Liver (tissue), 9 donors: Measurements from ENCODE around the gene UBE3B. TPM values are rescaled to one million over a fixed set of nuclear protein-coding genes. Genes with fewer than 3 reads are reported as not detected.

Source experiments
- DNase-seq: peaks from one replicate; pipeline ENCODE4 v3.0.0-alpha.2; 2017; ENCODE audit warnings: low spot score
- H3K27ac ChIP-seq, 2 donors: one replicate each; pipeline ENCODE4 v1.7.0; 2013; ENCODE audit warnings: inconsistent platforms in 2 of 2, low read length in 2 of 2, control low read depth in 1 of 2, low read depth in 1 of 2, mild to moderate bottlenecking in 1 of 2
- H3K27me3 ChIP-seq, 4 donors: one replicate each; pipeline versions ENCODE4 v1.6.1 to v1.7.0; 2013; ENCODE audit warnings: low read length in 3 of 4, inconsistent platforms in 1 of 4, mild to moderate bottlenecking in 1 of 4, moderate library complexity in 1 of 4; ENCODE audit not compliant: control insufficient read depth in 4 of 4, insufficient read depth in 4 of 4
- H3K36me3 ChIP-seq, 4 donors: one replicate each; pipeline versions ENCODE4 v1.6.1 to v1.7.0; 2013; ENCODE audit warnings: low read length in 3 of 4, mild to moderate bottlenecking in 3 of 4, low read depth in 1 of 4, moderate library complexity in 1 of 4; ENCODE audit not compliant: control insufficient read depth in 4 of 4, insufficient read depth in 3 of 4
- H3K4me1 ChIP-seq, 4 donors: one replicate each; pipeline versions ENCODE4 v1.6.1 to v1.7.0; 2013; ENCODE audit warnings: low read length in 3 of 4, mild to moderate bottlenecking in 3 of 4, moderate library complexity in 1 of 4; ENCODE audit not compliant: control insufficient read depth in 4 of 4, insufficient read depth in 4 of 4
- H3K4me3 ChIP-seq, 3 donors: one replicate each; pipeline versions ENCODE4 v1.6.1 to v1.7.0; 2013; ENCODE audit warnings: low read length in 3 of 3, control low read depth in 1 of 3, low read depth in 1 of 3, mild to moderate bottlenecking in 1 of 3
- H3K9ac ChIP-seq, 2 donors: one replicate each; pipeline ENCODE4 v1.7.0; 2013; ENCODE audit warnings: low read length in 2 of 2, mild to moderate bottlenecking in 2 of 2, moderate library complexity in 2 of 2, control low read depth in 1 of 2, low read depth in 1 of 2
- H3K9me3 ChIP-seq, 4 donors: one replicate each; pipeline versions ENCODE4 v1.6.1 to v1.7.0; 2013; ENCODE audit warnings: low read length in 3 of 4; ENCODE audit not compliant: control insufficient read depth in 4 of 4
- ATF3 ChIP-seq: IDR thresholded peaks from 2 replicates; pipeline ENCODE4 v1.6.1; 2016; ENCODE audit warnings: antibody characterized with exemption
- EGR1 ChIP-seq, 2 donors: IDR thresholded peaks; 2 replicates each; pipeline ENCODE4 v1.6.1; 2016 to 2018; ENCODE audit warnings: antibody characterized with exemption in 2 of 2, low read depth in 2 of 2
- FOXA2 ChIP-seq: IDR thresholded peaks from 2 replicates; pipeline ENCODE4 v1.6.1; 2016; ENCODE audit warnings: antibody characterized with exemption
- GABPA ChIP-seq, 2 donors: IDR thresholded peaks in 1 of 2; conservative IDR thresholded peaks in 1 of 2; 2 replicates each; pipeline ENCODE4 v1.6.1; 2016; ENCODE audit warnings: antibody characterized with exemption in 2 of 2, mild to moderate bottlenecking in 1 of 2, moderate library complexity in 1 of 2
- HNF4A ChIP-seq, 2 donors: conservative IDR thresholded peaks; 2 replicates each; pipeline ENCODE4 v1.6.1; 2016; ENCODE audit warnings: antibody characterized with exemption in 2 of 2, mild to moderate bottlenecking in 2 of 2
- HNF4G ChIP-seq: IDR thresholded peaks from 2 replicates; pipeline ENCODE4 v1.6.1; 2016; ENCODE audit warnings: antibody characterized with exemption
- MAX ChIP-seq: IDR thresholded peaks from 2 replicates; pipeline ENCODE4 v1.6.1; 2016; ENCODE audit warnings: antibody characterized with exemption
- NR2F2 ChIP-seq: IDR thresholded peaks from 2 replicates; pipeline ENCODE4 v1.6.1; 2016; ENCODE audit warnings: antibody characterized with exemption
- RAD21 ChIP-seq, 2 donors: IDR thresholded peaks; 2 replicates each; pipeline ENCODE4 v1.6.1; 2016; ENCODE audit warnings: antibody characterized with exemption in 2 of 2, mild to moderate bottlenecking in 2 of 2
- REST ChIP-seq: IDR thresholded peaks from 2 replicates; pipeline ENCODE4 v1.6.1; 2016; ENCODE audit warnings: antibody characterized with exemption, mild to moderate bottlenecking
- RXRA ChIP-seq, 2 donors: IDR thresholded peaks; 2 replicates each; pipeline ENCODE4 v1.6.1; 2017 to 2018; ENCODE audit warnings: antibody characterized with exemption in 2 of 2, mild to moderate bottlenecking in 1 of 2
- SP1 ChIP-seq: IDR thresholded peaks from 2 replicates; pipeline ENCODE4 v1.6.1; 2018; ENCODE audit warnings: antibody characterized with exemption, mild to moderate bottlenecking
- TAF1 ChIP-seq: conservative IDR thresholded peaks from 2 replicates; pipeline ENCODE4 v1.6.1; 2016; ENCODE audit warnings: antibody characterized with exemption, mild to moderate bottlenecking
- YY1 ChIP-seq: IDR thresholded peaks from 2 replicates; pipeline ENCODE4 v1.6.1; 2016; ENCODE audit warnings: antibody characterized with exemption, mild to moderate bottlenecking
- WGBS: extraction: QIAGEN DNeasy Blood & Tissue Kit; methylation state at CpG from one replicate; pipeline ENCODE4 v1.1.7; 2013; 5-methylcytosine and 5-hydroxymethylcytosine counted together
- polyA plus RNA-seq, 2 donors: library from polyadenylated mRNA; stranded (reverse) in 1 of 2; unstranded in 1 of 2; fragments of 200-250 nt in 1 of 2; fragments of >200 nt in 1 of 2; fragmentation: Nextera tagmentation in 1 of 2; extraction: Ambion mirVana in 1 of 2; gene quantifications; one replicate each; pipeline versions ENCODE4 v1.2.1 to v1.2.3, GENCODE V29; 2013 to 2015
- total RNA-seq, 2 donors: library from RNA; depleted of rRNA; stranded (reverse); fragments of >200 nt; gene quantifications; one replicate each; pipeline ENCODE4 v1.2.3, GENCODE V29; 2014
- TF ChIP-seq, protein P1 (sequence below): fragments of 150-350 bp; IDR thresholded peaks from 2 replicates; pipeline ENCODE4 v1.5.1; 2017; ENCODE audit warnings: improper control_type of control experiment, low read depth, low read length; ENCODE audit not compliant: missing input control
- TF ChIP-seq, protein P2 (sequence below): IDR thresholded peaks from 2 replicates; pipeline ENCODE4 v1.6.1; 2016; ENCODE audit warnings: antibody characterized with exemption
- donor health status: healthy.
- donor health status: healthy.
- donor health status: healthy.
- donor health status: healthy.
- donor health status: healthy.

UBE3B gene
- total and polyA plus RNA-seq, 4 donors, result 9.3 to 43.4 (median 24.1) TPM

DNA sequence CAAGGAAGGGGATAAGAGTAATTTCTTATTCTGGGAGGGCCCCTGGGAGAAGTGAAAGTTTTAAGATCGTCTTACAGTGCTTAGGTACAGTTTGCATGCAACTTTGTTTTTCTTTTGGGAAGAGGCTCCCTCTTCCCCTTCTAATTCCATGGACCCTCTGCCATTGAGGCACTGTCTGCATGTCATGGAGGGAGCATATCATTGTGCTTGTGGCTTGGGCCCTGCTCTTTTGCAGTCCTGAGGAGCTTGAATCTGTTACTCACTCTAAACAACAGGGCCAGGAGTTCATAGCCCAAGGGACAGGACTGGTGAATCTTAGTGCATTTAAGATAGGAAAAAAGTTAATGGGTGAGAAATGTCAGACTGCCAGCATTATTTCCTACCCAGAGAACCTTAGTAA lies 2.3 kb downstream of the UBE3B start:
- H3K27ac ChIP-seq, result no peak overlapping the region
- no peak for TF ChIP-seq ATF3
- TF ChIP-seq FOXA2, result no peak
- no peak for TF ChIP-seq TAF1
- no peak for TF ChIP-seq SP1
- no peak for TF ChIP-seq RAD21 (IDR thresholded peaks at IDR 0.05)
- no peak for TF ChIP-seq HNF4A (conservative IDR thresholded peaks at IDR 0.05)
- no peak for TF ChIP-seq HNF4G
- no peak for TF ChIP-seq GABPA (IDR thresholded peaks at IDR 0.05 in 1 of 2, conservative IDR thresholded peaks at IDR 0.05 in 1 of 2)
- no peak overlapping the region for H3K9ac ChIP-seq
- H3K4me1 ChIP-seq, result peaks cover 7 to 28% (median 27%) of the 10 kb centered on the region in 4 donors
- DNase-seq, result no peak
- no peaks in the 10 kb centered on the region for H3K9me3 ChIP-seq
- peaks cover 0 to 18% (median 9%) of the 10 kb centered on the region in 4 donors for H3K36me3 ChIP-seq
- no peak overlapping the region for H3K4me3 ChIP-seq
- no peaks in the 10 kb centered on the region for H3K27me3 ChIP-seq
- WGBS, result 75% methylated on average over 1 of the region's 1 CpG

DNA sequence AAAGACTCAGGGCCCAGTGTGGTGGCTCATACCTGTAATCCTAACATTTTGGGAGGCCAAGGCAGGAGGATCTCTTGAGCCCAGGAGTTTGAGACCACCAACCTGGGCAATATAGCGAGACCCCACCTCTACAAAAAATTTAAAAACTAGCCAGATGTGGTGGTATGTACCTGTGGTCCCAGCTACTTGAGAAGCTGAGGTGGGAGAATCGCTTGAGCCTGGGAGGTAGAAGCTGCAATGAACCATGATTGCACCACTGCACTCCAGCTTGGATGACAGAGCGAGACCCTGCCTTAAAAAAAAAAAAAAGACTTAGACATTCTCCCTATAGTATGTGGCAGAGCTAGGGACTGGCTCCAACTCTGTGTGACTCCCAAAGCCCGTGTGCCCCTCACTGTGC lies 2.9 kb downstream of the UBE3B start:
- no peak for DNase-seq
- H3K36me3 ChIP-seq, result peaks cover 0 to 24% (median 15%) of the 10 kb centered on the region in 4 donors
- no peaks in the 10 kb centered on the region for H3K27me3 ChIP-seq
- H3K27ac ChIP-seq, result no peak overlapping the region
- peaks cover 7 to 27% (median 26%) of the 10 kb centered on the region in 4 donors for H3K4me1 ChIP-seq
- no peaks in the 10 kb centered on the region for H3K9me3 ChIP-seq
- no peak overlapping the region for H3K4me3 ChIP-seq
- no peak overlapping the region for H3K9ac ChIP-seq
- WGBS, result 94% methylated on average over 4 of the region's 4 CpGs
- TF ChIP-seq, protein P1, sequence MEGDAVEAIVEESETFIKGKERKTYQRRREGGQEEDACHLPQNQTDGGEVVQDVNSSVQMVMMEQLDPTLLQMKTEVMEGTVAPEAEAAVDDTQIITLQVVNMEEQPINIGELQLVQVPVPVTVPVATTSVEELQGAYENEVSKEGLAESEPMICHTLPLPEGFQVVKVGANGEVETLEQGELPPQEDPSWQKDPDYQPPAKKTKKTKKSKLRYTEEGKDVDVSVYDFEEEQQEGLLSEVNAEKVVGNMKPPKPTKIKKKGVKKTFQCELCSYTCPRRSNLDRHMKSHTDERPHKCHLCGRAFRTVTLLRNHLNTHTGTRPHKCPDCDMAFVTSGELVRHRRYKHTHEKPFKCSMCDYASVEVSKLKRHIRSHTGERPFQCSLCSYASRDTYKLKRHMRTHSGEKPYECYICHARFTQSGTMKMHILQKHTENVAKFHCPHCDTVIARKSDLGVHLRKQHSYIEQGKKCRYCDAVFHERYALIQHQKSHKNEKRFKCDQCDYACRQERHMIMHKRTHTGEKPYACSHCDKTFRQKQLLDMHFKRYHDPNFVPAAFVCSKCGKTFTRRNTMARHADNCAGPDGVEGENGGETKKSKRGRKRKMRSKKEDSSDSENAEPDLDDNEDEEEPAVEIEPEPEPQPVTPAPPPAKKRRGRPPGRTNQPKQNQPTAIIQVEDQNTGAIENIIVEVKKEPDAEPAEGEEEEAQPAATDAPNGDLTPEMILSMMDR, result no peak
- TF ChIP-seq YY1 (no peak), RAD21 (IDR thresholded peaks at IDR 0.05) (no peak), FOXA2 (no peak), SP1 (no peak), MAX (no peak), ATF3 (no peak), EGR1 (IDR thresholded peaks at IDR 0.05; ENCODE audit: low read depth in 2 of 2) (no peak), TAF1 (no peak), HNF4A (conservative IDR thresholded peaks at IDR 0.05) (no peak)

DNA sequence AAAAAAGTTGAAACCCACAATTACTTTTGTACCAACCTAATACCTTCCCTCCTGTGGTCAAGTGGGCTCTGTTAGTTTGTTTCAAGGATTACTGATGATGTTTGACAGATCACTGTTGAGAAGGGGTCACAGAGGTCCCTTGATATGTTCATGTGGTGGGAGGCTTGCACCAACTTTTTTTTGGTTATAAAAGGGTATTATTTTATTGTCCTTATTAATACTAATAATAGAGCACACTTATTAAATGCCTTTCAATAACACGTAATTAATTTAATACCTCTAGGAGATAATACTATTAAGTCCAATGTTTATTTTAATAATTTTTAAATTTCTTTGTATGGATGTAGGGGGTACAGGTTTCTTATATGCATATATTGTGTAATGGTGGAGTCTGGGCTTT lies 4.4 kb downstream of the UBE3B start:
- DNase-seq, result no peak
- Histone ChIP-seq H3K4me3 (no peak overlapping the region), H3K27me3 (no peaks in the 10 kb centered on the region), H3K9me3 (no peaks in the 10 kb centered on the region), H3K36me3 (peaks cover 4 to 39% (median 30%) of the 10 kb centered on the region in 4 donors), H3K27ac (no peak overlapping the region), H3K4me1 (peaks cover 5 to 16% (median 13%) of the 10 kb centered on the region in 4 donors), H3K9ac (no peak overlapping the region)
- WGBS, result 93% methylated on average over 1 of the region's 1 CpG
- TF ChIP-seq SP1, result no peak
- TF ChIP-seq HNF4G, result no peak
- no peak for TF ChIP-seq YY1
- TF ChIP-seq, protein P1, result no peak
- no peak for TF ChIP-seq RXRA (IDR thresholded peaks at IDR 0.05)
- TF ChIP-seq RAD21 (IDR thresholded peaks at IDR 0.05), result no peak
- no peak for TF ChIP-seq TAF1
- TF ChIP-seq REST, result no peak
- TF ChIP-seq, protein P2, sequence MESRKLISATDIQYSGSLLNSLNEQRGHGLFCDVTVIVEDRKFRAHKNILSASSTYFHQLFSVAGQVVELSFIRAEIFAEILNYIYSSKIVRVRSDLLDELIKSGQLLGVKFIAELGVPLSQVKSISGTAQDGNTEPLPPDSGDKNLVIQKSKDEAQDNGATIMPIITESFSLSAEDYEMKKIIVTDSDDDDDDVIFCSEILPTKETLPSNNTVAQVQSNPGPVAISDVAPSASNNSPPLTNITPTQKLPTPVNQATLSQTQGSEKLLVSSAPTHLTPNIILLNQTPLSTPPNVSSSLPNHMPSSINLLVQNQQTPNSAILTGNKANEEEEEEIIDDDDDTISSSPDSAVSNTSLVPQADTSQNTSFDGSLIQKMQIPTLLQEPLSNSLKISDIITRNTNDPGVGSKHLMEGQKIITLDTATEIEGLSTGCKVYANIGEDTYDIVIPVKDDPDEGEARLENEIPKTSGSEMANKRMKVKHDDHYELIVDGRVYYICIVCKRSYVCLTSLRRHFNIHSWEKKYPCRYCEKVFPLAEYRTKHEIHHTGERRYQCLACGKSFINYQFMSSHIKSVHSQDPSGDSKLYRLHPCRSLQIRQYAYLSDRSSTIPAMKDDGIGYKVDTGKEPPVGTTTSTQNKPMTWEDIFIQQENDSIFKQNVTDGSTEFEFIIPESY, result no peak
- TF ChIP-seq NR2F2, result no peak
